Endothelial cell of umbilical vein (primary cell): ENCODE results near the gene DIRAS3.

Experiments used
- EZH2 ChIP-seq: IDR thresholded peaks from 2 replicates; pipeline ENCODE4 v1.6.1; 2012; ENCODE audit warnings: borderline replicate concordance, low read depth, mild to moderate bottlenecking, moderate library complexity, low read length, inconsistent platforms; ENCODE audit not compliant: severe bottlenecking
- POLR2AphosphoS5 ChIP-seq: IDR thresholded peaks from 2 replicates; pipeline ENCODE4 v1.6.1; 2012; ENCODE audit warnings: low read depth, mild to moderate bottlenecking, control low read depth, low read length, moderate library complexity; ENCODE audit not compliant: insufficient read depth
- TF ChIP-seq, protein P1 (sequence below), 2 donors: IDR thresholded peaks; 1 replicate in 1 of 2; 2 replicates in 1 of 2; pipeline ENCODE4 v1.5.1; 2011; ENCODE audit warnings: low read length in 2 of 2, mild to moderate bottlenecking in 2 of 2, moderate library complexity in 2 of 2, control low read depth in 1 of 2, inconsistent platforms in 1 of 2, low read depth in 1 of 2; ENCODE audit not compliant: insufficient read depth in 1 of 2; ENCODE audit errors: extremely low read depth in 1 of 2

DNA sequence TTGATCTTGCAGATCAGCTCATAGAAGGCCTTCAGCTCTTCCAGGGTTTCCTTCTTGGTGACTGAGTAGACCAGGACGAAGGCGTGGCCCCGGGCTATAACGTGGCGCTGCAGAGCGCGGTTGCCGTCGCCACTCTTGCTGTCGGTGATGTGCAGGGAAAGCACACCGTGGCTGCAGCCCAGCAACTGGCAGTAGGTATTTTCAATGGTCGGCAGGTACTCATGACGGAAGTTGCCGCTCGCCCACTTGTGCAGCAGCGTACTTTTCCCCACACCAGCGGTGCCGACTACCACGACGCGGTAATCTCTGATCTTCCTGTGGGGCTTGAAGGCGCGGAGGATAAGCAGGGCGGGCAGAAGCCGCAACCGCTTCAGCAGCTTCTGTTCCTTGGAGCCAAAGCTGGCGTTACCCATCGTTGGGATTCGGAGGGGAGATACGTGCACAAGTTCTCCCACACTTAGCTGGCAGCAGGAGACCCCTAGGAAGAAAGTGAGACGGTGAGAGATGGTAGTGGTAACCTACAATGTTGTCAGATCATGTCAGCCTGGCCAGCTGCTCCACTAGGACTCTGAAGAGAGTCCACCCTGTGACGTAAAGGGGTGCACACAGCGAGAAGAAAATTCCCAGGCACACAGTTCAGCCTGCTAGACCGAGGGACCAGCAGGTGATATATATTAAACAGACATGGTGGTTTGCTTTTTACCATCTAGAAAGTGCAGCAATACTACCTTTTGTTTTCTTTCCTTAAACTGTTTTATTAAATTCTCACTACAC lies 3.4 kb downstream of the DIRAS3 start:
- TF ChIP-seq, protein P1, sequence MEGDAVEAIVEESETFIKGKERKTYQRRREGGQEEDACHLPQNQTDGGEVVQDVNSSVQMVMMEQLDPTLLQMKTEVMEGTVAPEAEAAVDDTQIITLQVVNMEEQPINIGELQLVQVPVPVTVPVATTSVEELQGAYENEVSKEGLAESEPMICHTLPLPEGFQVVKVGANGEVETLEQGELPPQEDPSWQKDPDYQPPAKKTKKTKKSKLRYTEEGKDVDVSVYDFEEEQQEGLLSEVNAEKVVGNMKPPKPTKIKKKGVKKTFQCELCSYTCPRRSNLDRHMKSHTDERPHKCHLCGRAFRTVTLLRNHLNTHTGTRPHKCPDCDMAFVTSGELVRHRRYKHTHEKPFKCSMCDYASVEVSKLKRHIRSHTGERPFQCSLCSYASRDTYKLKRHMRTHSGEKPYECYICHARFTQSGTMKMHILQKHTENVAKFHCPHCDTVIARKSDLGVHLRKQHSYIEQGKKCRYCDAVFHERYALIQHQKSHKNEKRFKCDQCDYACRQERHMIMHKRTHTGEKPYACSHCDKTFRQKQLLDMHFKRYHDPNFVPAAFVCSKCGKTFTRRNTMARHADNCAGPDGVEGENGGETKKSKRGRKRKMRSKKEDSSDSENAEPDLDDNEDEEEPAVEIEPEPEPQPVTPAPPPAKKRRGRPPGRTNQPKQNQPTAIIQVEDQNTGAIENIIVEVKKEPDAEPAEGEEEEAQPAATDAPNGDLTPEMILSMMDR (IDR thresholded peaks at IDR 0.05; ENCODE audit: extremely low read depth in 1 of 2, insufficient read depth in 1 of 2, low read depth in 1 of 2, low read length in 2 of 2) = no peak
- TF ChIP-seq POLR2AphosphoS5 (no peak), EZH2 (no peak)
